HuH-7.5 (cell line): ENCODE data around the gene ROMO1.
"Not testable (repeated sequence)": the region's sequence is repeated elsewhere in the genome, so short reads cannot be mapped to it uniquely, and the experiment has no call there.

Experiments used
- DNase-seq: peaks from one replicate; pipeline ENCODE4 v3.0.0; 2011; ENCODE audit warnings: low spot score

ROMO1 gene

DNA sequence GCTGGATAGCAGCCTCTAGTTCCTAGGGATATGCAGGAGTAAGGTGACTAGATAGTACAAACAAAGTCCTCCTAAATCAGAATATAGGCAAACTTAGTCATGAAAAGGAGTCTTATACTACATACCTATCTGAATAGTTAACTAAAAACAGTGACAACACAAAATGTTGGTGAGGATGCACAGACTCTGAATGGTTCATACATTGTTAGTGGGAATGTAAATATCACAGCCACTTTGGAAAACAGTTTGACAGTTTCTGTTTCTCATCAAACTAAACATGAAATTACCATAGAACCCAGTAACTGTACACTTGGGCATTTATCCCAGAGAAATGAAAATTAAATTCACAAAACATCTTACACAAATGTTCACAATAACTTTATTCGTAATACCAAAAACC is 17.2 kb upstream of the ROMO1 start:
- no peak for DNase-seq

GRCh38 chr20:35685368-35685767 is 13.8 kb upstream of the ROMO1 start:
- DNase-seq, result not testable (repeated sequence)

- DNase-seq, result not testable (repeated sequence)
These were observed 12.3 kb upstream of the ROMO1 start for GRCh38 chr20:35686872-35687271.

GRCh38 chr20:35690265-35690664 is 8.9 kb upstream of the ROMO1 start:
- no peak for DNase-seq

DNA sequence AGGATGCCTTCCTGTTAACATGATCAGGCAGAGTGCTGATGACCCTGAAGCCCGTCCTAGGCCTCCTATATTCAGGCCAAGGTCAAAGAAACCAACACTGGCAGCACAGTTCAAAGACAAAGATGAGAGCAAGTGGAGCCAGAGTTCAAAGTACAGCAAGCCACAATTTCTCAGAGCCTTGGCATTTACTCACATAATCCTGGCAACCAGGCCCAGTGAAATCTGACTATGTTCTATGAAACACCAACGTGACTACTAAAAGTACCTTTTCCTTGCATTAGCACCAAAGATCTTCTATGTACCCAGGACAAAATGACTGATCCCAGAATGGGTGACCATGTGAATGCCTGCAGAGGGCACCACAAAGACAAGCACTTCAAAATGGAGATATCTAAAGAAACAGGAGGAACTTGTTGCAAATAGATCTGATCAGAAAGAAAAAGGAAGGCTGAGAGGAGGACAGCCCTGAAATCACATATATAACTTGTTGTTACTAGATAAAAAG is 3.9 kb upstream of the ROMO1 start:
- no peak for DNase-seq

DNA sequence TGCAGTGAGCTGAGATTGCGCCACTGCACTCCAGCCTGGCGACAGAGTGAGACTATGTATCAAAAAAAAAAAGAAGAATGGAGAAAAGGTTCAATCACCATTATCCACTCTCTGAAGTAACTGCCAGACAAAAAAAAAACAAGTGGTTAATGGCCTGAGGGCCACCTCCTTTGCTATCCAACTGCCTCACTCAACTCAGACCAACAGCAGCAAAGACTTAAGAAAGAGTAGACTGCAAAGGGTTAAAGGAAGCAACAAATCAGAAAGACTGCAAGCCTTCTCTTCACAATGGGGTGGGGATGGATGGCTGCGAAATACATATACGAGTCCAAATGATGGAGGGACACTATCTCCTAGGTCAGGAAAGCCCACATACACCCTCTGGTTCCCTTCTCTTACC is 3.2 kb upstream of the ROMO1 start:
- no peak for DNase-seq

- no peak for DNase-seq
These were observed 1.4 kb upstream of the ROMO1 start for GRCh38 chr20:35697696-35698297.

GRCh38 chr20:35698298-35699126 is 693 bp upstream of the ROMO1 start:
- DNase-seq, result peak; percentile 58

DNA sequence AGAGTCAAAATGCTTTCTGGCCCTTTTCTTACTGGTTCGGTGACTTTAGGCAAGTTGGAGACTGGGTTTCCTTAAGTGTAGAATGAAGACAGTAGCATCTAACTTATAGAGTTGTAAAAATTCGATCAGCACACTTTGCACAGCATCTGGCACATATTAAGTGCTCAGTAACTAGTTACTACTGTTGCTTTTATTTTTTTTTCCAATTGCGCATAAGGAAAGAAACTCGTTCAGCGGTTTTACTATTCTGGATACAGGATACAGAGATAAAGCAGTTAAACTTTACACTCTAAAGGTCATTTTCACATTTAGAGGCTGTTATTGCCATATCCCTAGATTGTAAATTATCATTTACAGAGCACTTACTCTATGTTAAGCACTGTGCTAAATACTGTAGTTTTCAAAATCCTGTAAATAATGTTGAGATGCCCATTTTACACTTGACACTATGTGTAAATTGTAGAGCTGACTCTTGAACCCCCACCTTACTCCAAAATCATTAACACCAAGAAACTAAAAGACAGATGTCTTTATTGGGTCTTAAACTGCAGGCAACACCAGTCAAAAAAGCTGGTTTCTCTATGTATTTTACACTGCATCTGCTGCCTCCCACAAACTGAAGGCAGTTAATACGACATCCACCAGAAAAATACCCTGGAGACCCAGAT is 886 bp downstream of the ROMO1 start:
- DNase-seq, result no peak

GRCh38 chr20:35700625-35701148 is 1.5 kb downstream of the ROMO1 start:
- no peak for DNase-seq

DNA sequence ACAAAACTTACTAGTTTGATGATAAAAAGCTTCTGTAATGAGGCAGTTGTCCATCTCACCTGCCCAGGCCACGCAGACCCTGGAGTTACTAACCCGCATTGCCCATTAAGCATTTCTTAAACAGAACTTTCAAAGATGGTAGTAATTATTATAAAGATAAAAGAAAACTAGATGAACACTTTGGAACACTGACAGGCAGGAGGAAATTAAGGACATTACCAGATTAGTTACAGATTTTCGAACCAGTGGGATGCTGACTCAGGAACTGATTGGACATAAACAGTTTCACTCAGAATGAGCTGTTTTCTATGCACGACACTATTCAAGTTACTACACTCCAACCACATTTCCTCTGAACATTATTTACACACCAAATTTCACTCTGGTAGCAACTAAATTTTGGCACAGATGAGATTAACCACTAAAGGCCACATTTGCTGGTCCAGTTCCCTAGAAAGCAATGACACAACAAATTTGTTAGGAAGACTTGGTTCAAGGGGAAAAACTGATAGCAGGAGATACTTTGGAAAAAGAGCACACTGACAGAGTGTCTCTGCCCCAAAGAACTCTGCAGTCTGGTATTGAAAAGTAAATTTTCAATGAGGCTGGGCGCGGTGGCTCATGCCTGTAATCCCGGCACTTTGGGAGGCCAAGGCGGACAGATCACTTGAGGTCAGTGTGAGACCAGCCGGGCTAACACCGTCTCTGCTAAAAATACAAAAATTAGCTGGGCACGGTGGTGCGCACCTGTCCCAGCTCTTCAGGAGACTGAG is 3.0 kb downstream of the ROMO1 start:
- no peak for DNase-seq

DNA sequence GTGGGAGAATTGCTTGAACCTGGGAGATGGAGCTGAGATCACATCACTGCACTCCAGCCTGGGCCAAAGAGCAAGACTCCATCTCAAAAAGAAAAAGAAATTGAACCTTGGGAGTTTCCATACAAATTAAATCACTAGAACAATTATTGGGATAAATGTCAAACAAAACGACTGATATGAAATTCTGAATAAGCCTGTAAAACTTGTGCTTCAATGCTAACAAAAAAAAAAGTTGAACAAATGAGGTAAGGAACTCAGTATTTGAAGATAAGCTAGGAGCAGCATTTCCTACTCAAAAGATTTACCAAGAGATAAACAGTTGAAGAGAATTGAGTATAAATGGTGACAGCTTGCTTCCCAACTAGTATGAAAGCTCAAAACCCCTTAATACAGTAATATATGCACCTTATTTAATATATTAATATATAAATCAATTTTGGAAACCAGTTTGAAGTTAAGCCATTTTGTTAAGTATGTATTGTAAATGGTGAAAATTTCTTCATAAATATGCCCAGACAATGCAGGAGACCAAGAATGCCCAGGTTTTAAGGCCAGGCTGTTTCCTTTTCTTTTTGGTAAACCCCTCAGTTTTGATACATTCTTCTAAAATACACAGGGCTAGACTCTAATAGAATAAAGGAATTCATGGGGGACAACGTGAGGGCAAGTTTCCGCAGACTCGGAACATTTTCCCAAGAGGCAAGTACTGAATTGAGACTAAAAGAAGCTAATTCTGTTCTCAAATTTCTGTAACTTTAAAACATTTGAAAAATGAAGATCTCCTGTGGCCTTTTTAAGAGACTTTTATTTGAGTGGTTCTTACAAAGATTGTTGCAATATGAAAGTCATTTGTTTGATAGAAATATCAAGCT is 3.9 kb downstream of the ROMO1 start:
- no peak for DNase-seq

GRCh38 chr20:35704514-35705261 is 5.5 kb downstream of the ROMO1 start:
- DNase-seq, result no peak

- DNase-seq, result not testable (repeated sequence)
These were observed 6.7 kb downstream of the ROMO1 start for GRCh38 chr20:35705894-35706293.

DNA sequence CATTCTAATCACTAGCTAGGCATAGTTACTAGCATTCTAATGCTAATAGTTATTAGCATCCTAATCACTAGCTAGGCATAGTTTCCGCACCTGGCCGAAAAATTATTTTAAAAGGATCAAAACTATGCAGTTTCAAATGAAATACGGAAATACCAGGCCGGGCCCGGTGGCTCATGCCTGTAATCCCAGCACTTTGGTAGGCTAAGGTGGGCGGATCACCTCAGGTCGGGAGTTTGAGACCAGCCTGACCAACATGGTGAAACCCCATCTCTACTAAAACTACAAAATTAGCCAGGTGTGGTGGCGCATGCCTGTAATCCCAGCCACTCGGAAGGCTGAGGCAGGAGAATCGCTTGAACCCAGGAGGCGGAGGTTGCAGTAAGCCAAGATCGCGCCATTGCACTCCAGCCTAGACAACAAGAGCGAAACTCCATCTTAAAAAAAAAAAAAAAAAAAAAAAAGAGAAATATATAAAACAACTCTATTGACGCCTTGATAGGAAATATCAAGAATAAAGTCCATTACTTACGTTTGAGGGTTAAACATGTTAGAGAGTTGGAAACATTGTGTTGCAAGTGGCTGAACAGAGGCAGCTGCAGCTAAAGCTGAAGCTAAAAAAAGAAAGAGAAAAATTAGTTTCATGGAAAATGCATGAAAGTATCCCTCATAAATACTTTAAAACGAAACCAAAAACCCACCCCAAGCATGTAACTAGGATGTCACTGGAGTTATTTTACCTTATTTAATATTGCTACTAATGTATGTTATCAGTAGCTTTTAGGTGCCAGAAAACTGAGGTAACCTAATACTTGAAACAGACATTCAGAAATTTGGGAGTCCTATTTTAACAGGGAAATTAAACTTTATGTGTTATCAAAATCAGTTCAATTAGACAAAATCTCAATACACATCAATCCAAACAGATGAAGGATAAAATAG is 7.7 kb downstream of the ROMO1 start:
- not testable (repeated sequence) for DNase-seq

- DNase-seq, result no peak
These were observed 9.3 kb downstream of the ROMO1 start for GRCh38 chr20:35708502-35708901.

- no peak for DNase-seq
These were observed 10.1 kb downstream of the ROMO1 start for GRCh38 chr20:35709259-35709658.

DNA sequence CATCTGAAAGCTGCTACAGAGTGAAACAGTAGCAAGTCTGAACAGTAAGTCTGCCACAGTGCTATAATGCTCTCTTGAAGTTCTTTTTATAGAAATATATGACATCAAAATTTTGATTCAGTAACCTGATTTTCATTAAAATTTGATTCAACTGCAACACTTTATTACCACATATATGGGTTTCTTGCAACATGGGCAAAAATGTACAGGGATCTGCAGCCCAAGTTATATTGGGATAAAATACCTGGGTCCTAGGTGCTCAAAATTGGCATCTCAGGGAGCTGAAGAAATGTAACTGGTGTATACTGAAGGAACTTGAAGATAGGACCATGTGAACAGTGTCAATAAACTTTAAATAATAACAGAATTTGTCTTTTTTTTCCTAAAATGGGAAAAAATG is 10.8 kb downstream of the ROMO1 start:
- DNase-seq, result no peak
